SK-MEL-5 (cell line): ENCODE measurements around the gene WNK1. TPM values are rescaled to one million over a fixed set of nuclear protein-coding genes. Genes with fewer than 3 reads are reported as not detected.
"Not testable (repeated sequence)": the region's sequence is repeated elsewhere in the genome, so short reads cannot be mapped to it uniquely, and the experiment has no call there.

Experiments
- DNase-seq: peaks from one replicate; pipeline ENCODE4 v3.0.0-alpha.2; 2016; ENCODE audit warnings: low read depth, low spot score
- in situ Hi-C: cut with HindIII; loops from 2 replicates; pipeline ENCODE4 v1.10.0; 2016; ENCODE audit warnings: low sequenced_read_pairs, high pct_unique_total_duplicates, low pct_unique_long_range_greater_than_20kb
- total RNA-seq: library from RNA; depleted of rRNA; stranded (reverse); fragments of >200 nt; shearing (Covaris generic); gene quantifications from 2 replicates; pipeline ENCODE4 v1.2.3, GENCODE V29; 2014

The WNK1 gene
- total RNA-seq, 1 experiment from 2014 or later, result 46.5 TPM

GRCh38 chr12:830111-830867 lies 77.9 kb downstream of the WNK1 start:
- in situ Hi-C loops, result no loop called here
- DNase-seq, result no peak

GRCh38 chr12:835754-836518 lies 83.6 kb downstream of the WNK1 start:
- no peak for DNase-seq
- in situ Hi-C loops, result no loop called here

GRCh38 chr12:836952-837351 lies 84.6 kb downstream of the WNK1 start:
- no peak for DNase-seq
- in situ Hi-C loops, result no loop called here

GRCh38 chr12:837548-837947 lies 85.2 kb downstream of the WNK1 start:
- in situ Hi-C loops, result no loop called here
- no peak for DNase-seq

DNA sequence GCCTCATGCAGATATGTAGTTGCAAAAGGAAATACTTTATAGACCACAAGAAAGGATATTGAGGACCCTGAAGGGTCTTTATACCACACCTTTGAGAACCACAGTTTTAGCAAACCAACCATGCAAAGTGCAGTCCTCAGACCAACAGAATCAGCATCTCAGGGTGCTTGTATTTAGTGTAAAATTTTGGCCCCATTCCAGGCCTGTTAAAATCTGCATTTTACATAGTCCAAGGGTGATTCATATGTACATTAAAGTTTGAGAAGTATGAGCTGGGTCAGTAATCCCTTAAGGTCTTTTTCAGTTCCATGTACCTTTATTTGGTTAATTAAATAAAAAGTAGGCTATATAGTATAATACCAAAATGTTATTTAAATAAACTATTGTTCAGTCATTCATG lies 91.2 kb downstream of the WNK1 start:
- no peak for DNase-seq
- in situ Hi-C loops, result no loop called here

DNA sequence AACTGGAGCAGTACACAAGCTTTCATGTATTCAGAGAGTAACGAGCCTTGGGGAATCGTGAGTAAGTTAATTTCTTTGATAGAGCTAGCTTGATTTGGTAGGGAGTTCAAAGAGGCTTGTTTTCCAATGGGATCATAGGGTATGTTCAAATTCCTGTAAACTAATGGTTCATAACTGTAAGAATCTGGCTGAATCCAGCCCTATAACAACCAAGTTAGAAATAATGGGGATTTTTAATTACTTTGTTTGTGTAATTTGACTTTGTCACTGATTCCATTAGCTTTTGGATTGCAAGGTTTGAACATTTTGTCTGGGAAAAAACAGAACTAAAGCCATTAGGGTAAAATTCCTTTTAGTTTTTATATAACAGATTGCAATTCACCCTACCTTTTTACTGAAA lies 94.0 kb downstream of the WNK1 start:
- no peak for DNase-seq
- in situ Hi-C loops, result no loop called here

DNA sequence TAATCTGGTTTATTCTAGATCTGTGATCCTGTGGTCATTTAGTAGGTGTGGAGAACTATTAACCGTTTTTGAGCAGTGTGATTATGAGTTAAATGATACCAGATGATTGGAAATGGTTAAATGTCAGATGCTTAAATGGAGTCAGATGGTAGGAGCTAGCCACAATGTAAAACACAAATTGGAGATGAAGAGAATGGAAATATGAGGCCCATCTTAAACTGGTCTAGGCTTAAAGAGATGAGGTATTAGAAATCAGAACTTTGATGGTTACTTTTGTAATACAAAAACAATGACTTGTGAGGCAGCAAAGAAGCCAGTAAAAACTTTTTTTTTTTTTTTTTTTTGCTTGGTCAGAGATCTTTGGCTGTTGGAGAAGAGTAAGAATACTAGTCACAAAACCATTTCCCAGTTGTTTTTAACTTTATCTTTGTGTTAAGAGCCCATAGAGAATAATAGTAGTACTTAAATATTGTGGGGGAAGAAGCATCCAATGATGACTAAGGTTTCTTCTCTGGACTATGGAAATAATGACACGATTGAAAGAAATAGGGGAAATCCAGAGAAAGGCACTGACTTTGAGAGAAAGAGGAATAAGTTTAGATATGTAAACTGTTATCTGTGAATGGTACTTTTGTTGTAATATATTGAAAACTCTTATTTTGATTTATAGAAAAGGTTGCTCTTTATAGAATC lies 95.9 kb downstream of the WNK1 start:
- no peak for DNase-seq
- in situ Hi-C loops, result no loop called here

- in situ Hi-C loops, result no loop called here
These were observed 96.6 kb downstream of the WNK1 start for GRCh38 chr12:848882-849527.

GRCh38 chr12:849733-850437 lies 97.5 kb downstream of the WNK1 start:
- DNase-seq, in situ Hi-C loops: not testable (repeated sequence)

More at GRCh38 chr12:848882-849527, 96.6 kb downstream of the WNK1 start:
- no peak for DNase-seq

DNA sequence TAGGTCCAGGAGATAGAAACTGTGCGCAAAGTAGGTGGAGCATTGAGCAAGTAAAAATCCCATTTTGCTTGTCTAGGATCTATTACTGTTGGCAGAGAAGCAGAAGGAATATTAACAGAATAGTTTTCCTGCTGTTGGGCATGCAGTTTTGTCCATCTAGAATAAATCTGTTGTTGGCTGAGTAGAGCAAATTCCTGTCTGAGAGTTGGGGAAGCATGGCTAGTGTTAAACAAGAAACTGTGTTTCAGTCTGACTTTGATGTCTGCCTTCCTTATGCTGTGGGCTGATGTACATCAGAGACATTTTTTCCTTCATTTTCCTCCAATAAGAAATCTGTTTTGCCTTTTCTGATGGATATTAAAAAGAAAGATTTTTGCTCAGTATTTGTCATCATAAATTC lies 99.0 kb downstream of the WNK1 start:
- in situ Hi-C loops, result no loop called here
- no peak for DNase-seq

- in situ Hi-C loops, result no loop called here
- DNase-seq, result no peak
These were observed 99.5 kb downstream of the WNK1 start for GRCh38 chr12:851913-852312.

DNA sequence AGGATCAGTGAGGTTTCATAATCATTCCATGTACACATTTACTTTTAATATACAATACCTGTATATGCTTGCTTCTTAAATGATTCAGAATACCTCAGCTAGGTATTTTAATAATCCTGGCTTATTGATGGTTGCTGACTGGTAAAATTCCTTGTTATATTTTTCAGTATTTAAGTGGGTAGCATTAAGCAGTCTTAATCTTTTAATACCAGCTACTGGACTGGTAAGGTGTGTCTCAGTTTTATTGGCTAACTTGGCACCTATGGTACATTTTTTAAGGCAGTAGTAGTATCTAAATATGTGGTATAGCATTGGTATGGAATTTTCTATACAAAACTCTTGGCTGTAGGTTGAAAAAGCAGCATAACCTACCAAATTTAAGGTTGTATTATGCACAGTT lies 100.5 kb downstream of the WNK1 start:
- in situ Hi-C loops, result no loop called here

GRCh38 chr12:857611-858010 lies 105.2 kb downstream of the WNK1 start:
- in situ Hi-C loops, result no loop called here

More for the DNA sequence above, 100.5 kb downstream of the WNK1 start:
- DNase-seq, result no peak

DNA sequence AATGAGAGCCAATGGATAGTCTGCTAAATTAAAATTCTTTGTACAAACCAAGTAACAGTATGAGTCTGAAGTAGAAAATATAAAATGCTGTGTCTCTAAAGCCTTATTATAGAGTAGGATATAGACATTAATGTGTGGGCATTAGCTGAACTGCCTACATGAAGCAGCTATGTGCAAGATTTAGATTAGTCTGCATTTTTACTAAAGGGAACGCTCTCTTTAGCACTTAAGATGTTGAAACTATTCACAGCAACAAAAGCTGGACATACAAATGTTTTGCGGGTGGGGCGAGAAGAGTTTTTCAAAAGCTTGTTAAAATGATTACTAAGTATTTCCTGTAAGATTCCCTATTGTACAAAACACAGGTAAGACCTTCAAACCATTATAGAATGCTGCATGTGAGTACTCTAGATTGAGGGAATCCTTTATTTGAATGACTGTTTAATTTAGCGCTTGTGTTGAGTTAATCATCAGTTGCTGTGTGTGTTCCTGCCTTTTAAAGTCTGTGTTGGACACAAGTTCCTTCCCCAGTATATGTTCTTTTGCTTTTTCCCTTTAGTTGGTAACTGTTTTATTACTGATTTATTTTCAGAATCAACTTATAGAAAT lies 110.0 kb downstream of the WNK1 start:
- in situ Hi-C loops, result no loop called here
- no peak for DNase-seq

More at GRCh38 chr12:857611-858010, 105.2 kb downstream of the WNK1 start:
- no peak for DNase-seq

- no peak for DNase-seq
- in situ Hi-C loops, result no loop called here
These were observed 110.9 kb downstream of the WNK1 start for GRCh38 chr12:863285-863684.

DNA sequence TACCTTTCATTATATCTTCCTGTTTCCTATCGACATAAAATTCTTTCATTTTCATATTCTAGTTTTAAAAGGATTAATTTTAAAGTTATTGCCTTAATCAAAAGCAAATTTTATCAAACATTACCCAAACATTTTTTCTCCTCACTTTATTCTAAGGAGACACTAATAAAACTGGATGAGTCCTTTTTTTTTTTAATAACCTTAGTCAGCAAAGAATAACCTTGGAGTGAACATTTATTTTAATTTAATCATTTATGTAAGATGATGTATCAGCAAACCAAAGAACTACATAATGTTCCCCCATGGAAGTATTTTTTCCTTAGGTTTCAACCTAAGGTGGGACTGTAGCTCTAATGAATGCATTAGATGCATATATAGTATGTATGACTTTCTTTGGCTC lies 113.2 kb downstream of the WNK1 start:
- DNase-seq, result no peak
- in situ Hi-C loops, result no loop called here

GRCh38 chr12:867905-868304 lies 115.5 kb downstream of the WNK1 start:
- DNase-seq, result no peak
- in situ Hi-C loops, result no loop called here
